ENCODE data around the gene NR1H4.
"Not testable (repeated sequence)": the region's sequence is repeated elsewhere in the genome, so short reads cannot be mapped to it uniquely, and the experiment has no call there.

NR1H4 gene

DNA sequence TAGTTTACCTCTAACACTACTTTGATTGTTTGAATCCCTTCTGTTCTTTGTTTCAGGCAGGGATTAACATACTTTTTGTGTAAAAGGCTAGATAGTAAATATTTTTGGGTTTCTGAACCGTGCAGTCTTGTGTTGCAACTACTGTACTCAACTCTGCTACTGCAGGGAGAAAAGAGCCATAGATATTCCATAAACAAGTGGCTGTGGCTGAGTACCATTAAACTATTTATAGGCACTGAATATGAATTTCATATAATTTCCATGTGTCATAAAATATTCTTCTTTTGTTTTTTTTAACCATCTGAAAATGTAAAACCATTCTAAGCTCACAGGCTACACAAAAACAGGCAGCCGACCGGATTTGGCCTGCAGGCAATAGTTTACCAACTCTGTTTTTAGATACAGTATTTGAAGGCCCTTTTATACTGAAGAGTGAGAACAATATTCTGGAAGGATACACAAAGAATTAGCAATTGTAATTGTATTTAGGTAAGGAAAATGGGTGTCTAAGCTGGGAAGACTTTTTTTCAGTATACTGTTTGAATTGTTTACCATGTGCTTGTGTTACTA lies 15.7 kb downstream of the NR1H4 start:
- Mint-ChIP-seq H3K36me3 (no peaks in the 10 kb centered on the region), H3K9me3 (ENCODE audit: low read depth) (no peaks in the 10 kb centered on the region), H3K4me3 (no peak overlapping the region), H3K27me3 (peaks cover 3% of the 10 kb centered on the region), H3K4me1 (ENCODE audit: low read depth) (no peaks in the 10 kb centered on the region), H3K27ac (no peak overlapping the region)

DNA sequence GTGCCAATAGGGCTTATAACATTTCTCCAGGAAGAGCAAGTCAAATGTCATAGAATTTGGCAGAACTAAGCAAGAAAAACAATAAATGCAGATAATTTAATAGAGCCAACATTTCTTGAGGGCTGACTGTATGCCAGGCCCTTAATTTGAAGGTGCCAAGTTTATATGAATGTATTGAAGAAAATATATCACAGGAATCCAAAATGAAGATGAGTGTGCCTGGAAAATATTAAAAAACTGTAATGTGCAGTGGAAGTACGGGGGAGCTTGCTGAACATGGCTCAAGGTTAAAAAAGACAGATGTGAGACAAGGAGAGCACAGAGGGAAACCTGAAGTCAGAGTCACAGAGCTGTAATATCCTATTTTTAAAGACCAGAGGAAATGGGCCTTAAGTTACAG lies 16.4 kb downstream of the NR1H4 start:
- Mint-ChIP-seq H3K27me3 (peaks cover 3% of the 10 kb centered on the region), H3K36me3 (no peaks in the 10 kb centered on the region), H3K9me3 (ENCODE audit: low read depth) (no peaks in the 10 kb centered on the region), H3K4me3 (no peak overlapping the region), H3K27ac (no peak overlapping the region), H3K4me1 (ENCODE audit: low read depth) (no peaks in the 10 kb centered on the region)

DNA sequence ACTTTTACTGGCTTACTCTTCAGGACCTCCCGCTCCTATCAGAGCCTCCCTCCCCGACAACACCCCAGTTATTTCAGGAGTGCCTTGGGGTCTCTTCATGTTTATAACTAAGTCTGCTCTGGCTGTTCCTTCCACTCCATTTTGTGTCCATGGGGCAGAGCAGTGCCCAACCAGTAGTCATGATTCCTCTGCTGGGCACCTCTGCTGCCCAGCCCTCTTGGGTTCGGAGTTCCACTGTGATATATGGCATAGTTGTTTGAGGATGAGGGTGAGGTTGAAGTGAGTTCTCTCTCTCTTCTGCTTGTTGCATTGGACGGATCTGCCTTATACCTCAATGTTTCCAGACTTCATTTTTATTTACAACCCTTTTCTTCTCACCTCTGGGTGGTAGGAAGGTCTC lies 17.4 kb downstream of the NR1H4 start:
- Mint-ChIP-seq H3K36me3 (no peaks in the 10 kb centered on the region), H3K27me3 (peaks cover 3% of the 10 kb centered on the region), H3K4me1 (ENCODE audit: low read depth) (no peaks in the 10 kb centered on the region), H3K4me3 (no peak overlapping the region), H3K9me3 (ENCODE audit: low read depth) (no peaks in the 10 kb centered on the region), H3K27ac (no peak overlapping the region)

DNA sequence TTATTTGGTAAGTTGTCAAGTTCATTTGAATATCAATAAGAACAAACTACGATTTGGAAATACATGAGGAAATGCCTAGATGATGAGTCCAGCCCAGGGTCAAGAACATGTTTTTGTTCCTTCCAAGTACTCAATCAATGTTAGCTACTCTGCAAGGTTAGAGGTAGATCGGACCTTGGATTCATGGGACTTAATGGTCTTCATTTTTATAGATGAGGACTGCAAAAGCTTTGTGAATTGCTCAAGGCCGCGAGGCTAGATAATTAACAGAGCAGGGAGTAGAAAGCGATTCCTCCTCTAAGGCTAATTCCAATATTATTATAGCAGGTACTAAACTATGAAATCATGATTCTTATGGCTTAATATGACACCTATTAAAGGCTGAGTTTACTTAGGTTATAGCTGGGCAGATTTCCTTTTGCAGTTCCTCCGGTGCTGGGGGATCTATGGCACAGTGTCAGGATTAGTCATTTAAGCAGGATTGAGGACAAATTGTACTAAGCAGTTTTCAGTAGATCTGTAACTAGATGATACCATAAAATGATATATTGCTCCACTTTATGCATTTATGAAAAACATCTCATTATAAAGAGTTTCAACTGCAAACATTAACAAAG lies 19.8 kb downstream of the NR1H4 start:
- no peak overlapping the region for H3K27ac Mint-ChIP-seq
- H3K4me1 Mint-ChIP-seq (ENCODE audit: low read depth), result no peaks in the 10 kb centered on the region
- no peaks in the 10 kb centered on the region for H3K9me3 Mint-ChIP-seq (ENCODE audit: low read depth)
- peaks cover 5% of the 10 kb centered on the region for H3K27me3 Mint-ChIP-seq
- no peak overlapping the region for H3K4me3 Mint-ChIP-seq
- no peaks in the 10 kb centered on the region for H3K36me3 Mint-ChIP-seq

DNA sequence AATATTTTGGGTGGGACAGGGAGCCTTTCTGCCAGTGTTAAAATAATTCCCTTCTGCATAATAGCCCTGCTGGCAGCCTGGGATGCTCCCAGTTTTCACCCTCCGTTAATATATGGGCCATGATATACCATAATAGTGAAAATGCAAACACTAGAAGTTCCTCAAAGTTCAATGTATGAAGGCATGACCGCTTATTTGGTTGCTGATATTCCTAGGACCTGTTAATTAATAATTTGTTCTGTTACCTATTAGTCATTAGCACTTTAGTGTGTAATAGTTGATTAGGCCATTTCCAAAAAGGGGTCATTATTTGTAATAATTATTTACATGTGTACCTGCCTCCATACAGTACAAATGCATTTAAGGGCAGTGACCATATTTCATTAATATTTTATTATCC lies 20.4 kb downstream of the NR1H4 start:
- no peak overlapping the region for H3K27ac Mint-ChIP-seq
- H3K36me3 Mint-ChIP-seq, result no peaks in the 10 kb centered on the region
- no peaks in the 10 kb centered on the region for H3K4me1 Mint-ChIP-seq (ENCODE audit: low read depth)
- no peak overlapping the region for H3K4me3 Mint-ChIP-seq
- H3K27me3 Mint-ChIP-seq, result peaks cover 5% of the 10 kb centered on the region
- H3K9me3 Mint-ChIP-seq (ENCODE audit: low read depth), result no peaks in the 10 kb centered on the region

DNA sequence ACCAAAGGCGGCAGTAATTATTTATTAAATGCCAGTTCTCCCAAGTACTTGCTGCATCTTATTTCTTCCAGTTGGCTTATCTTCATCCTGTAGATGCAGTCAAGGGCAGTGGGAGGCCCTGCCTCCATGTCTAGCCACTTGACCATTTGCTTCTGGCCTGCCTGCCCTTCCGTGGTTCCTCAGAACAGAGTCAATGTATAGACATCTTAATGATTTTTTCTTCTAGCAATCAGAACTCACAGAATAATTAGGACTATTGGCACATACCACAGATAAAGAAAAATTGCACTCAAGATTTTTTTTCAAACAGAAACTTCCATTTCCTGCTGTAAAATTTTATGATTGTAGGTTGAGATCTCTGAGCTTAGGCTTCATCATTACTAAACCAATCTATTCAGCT lies 20.9 kb downstream of the NR1H4 start:
- no peak overlapping the region for H3K4me3 Mint-ChIP-seq
- no peaks in the 10 kb centered on the region for H3K9me3 Mint-ChIP-seq (ENCODE audit: low read depth)
- no peak overlapping the region for H3K27ac Mint-ChIP-seq
- peaks cover 5% of the 10 kb centered on the region for H3K27me3 Mint-ChIP-seq
- H3K4me1 Mint-ChIP-seq (ENCODE audit: low read depth), result no peaks in the 10 kb centered on the region
- H3K36me3 Mint-ChIP-seq, result no peaks in the 10 kb centered on the region

DNA sequence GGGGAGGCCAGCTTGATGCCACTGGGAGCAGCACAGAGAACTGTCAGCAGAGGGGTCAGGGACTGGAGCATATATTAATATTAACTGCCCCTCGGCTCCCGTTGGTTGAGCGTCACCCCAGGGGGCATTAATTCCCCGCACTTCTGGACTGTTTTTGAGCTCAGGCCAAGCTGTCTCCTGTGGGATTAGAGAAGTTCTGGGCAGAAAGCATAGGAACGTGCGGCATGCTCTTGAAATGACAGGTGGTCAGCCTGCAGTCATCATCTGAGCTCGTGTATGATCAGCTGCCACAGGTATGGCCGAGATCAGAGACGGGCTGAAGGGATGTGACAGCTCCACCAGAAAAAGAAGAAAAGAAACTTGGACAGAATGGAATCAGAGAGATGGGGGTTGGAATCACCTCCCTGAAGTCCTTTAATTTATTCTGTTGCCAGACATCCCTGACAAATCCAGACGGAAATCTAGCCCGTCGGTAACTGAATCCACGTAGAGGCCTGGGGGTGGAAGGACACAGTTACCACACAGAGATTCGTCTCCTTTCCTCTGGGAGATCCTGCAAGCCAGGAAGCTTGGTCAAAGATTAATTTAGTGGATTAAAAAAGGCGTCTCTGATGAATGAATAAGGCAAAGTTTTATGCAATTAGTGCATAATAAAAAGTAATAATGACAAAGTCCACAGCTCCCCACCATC lies 23.6 kb downstream of the NR1H4 start:
- Mint-ChIP-seq H3K36me3 (no peaks in the 10 kb centered on the region), H3K4me1 (ENCODE audit: low read depth) (no peaks in the 10 kb centered on the region), H3K4me3 (no peak overlapping the region), H3K9me3 (ENCODE audit: low read depth) (peaks cover under 1% of the 10 kb centered on the region), H3K27me3 (peaks cover 2% of the 10 kb centered on the region), H3K27ac (no peak overlapping the region)

DNA sequence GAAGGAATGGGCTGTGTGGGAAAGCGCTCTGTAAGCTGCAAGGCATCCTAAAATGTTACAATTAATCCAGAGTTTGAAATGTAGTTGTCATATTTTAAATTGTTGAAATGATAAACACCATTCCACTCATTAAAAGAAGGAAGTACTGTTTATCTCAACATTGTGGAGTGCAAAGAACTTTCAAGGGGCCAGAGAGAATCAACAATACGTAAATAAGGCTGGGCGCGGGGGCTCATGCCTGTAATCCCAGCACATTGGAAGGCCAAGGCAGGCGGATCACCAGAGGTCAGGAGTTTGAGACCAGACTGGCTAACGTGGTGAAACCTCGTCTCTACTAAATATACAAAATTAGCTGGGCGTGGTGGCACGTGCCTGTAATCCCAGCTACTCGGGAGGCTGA lies 24.5 kb downstream of the NR1H4 start:
- no peaks in the 10 kb centered on the region for H3K36me3 Mint-ChIP-seq
- H3K4me1 Mint-ChIP-seq (ENCODE audit: low read depth), result no peaks in the 10 kb centered on the region
- H3K27me3 Mint-ChIP-seq, result peaks cover 4% of the 10 kb centered on the region
- H3K4me3 Mint-ChIP-seq, result no peak overlapping the region
- H3K9me3 Mint-ChIP-seq (ENCODE audit: low read depth), result peaks cover 3% of the 10 kb centered on the region
- no peak overlapping the region for H3K27ac Mint-ChIP-seq

DNA sequence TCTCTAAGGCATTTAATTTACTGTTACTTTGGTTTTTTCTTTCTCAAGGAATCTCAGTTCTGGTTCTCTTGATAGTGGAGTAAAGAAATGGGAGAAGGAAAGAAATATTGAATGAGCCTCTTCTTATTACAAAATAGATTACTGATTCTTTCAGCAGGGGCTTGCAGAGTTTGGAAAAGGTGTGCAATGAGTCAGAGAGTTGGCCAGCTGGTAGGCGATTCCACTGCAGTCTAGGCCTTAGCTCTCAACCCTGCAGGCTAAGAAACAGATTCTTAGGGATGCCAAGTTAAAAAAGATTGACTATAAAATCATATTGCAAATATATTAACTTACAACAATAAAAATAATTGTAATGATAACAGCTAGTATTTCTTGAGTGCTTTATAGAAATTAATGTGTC lies 25.8 kb downstream of the NR1H4 start:
- H3K4me1 Mint-ChIP-seq (ENCODE audit: low read depth), result no peaks in the 10 kb centered on the region
- H3K9me3 Mint-ChIP-seq (ENCODE audit: low read depth), result peaks cover 3% of the 10 kb centered on the region
- H3K36me3 Mint-ChIP-seq, result no peaks in the 10 kb centered on the region
- no peak overlapping the region for H3K4me3 Mint-ChIP-seq
- H3K27me3 Mint-ChIP-seq, result peaks cover 7% of the 10 kb centered on the region
- H3K27ac Mint-ChIP-seq, result no peak overlapping the region

DNA sequence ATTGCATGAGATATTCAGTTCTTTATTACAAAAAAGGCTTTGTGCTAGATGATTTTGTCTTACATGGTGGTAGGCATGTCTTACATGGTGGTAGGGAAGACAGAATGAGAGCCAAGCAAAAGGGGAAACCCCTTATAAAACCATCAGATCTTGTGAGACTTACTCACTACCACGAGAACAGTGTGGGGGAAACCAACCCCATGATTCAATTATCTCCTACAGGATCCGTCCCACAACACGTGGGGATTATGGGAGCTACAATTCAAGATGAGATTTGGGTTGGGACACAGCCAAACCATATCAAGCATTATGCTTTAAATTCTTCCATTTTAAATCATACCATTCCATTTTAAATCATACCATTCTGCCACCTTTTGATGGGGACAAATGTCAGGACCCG lies 29.1 kb downstream of the NR1H4 start:
- H3K27ac Mint-ChIP-seq, H3K27me3 Mint-ChIP-seq, H3K4me3 Mint-ChIP-seq: not testable (repeated sequence)

DNA sequence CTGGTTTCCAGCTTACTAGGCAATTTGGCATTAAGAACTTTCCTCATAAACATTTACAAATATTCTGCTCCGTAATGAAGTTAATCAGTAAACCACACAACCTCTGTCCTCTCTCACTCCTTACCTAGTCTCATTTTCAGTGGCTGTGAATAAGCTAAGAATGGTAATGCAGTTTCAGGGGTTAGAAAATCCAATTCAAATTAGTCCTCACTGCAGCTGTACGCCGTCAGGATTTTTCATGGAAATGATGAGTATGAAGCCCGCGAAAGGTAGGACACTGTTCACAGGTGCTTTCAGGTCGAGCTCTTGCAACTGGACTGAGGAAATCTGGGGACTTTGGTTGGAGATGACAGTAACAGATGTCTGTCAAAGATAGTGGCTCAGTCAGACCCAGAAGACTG lies 29.6 kb downstream of the NR1H4 start:
- no peak overlapping the region for H3K4me3 Mint-ChIP-seq
- H3K36me3 Mint-ChIP-seq, result no peaks in the 10 kb centered on the region
- H3K27ac Mint-ChIP-seq, result no peak overlapping the region
- H3K4me1 Mint-ChIP-seq (ENCODE audit: low read depth), result no peaks in the 10 kb centered on the region
- H3K9me3 Mint-ChIP-seq (ENCODE audit: low read depth), result peaks cover 3% of the 10 kb centered on the region
- peaks cover 6% of the 10 kb centered on the region for H3K27me3 Mint-ChIP-seq

More for the DNA sequence above, 29.1 kb downstream of the NR1H4 start:
- not testable (repeated sequence) for H3K9me3 Mint-ChIP-seq (ENCODE audit: low read depth); H3K36me3 Mint-ChIP-seq; H3K4me1 Mint-ChIP-seq (ENCODE audit: low read depth)

DNA sequence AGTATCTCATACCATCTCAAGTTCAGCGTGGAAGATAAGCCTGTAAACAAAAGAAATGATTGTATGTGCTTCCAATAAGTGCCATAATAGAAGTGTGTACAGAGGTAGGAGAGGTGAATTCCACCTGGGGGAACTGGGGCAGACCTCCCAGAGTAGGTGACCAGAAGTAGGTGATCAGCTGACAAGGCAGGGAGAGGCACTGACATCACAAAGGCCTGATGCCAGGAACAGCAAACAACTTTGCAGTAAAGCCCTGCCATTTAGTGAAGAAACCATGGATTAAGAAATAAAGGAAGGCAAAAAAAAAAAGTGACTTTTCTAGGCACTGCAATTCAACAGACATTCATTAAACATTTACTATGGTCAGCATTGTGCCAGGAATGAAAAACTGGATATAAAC lies 31.1 kb downstream of the NR1H4 start:
- no peaks in the 10 kb centered on the region for H3K36me3 Mint-ChIP-seq
- H3K4me3 Mint-ChIP-seq, result no peak overlapping the region
- no peaks in the 10 kb centered on the region for H3K4me1 Mint-ChIP-seq (ENCODE audit: low read depth)
- no peak overlapping the region for H3K27ac Mint-ChIP-seq
- peaks cover 6% of the 10 kb centered on the region for H3K27me3 Mint-ChIP-seq
- H3K9me3 Mint-ChIP-seq (ENCODE audit: low read depth), result peaks cover 3% of the 10 kb centered on the region

DNA sequence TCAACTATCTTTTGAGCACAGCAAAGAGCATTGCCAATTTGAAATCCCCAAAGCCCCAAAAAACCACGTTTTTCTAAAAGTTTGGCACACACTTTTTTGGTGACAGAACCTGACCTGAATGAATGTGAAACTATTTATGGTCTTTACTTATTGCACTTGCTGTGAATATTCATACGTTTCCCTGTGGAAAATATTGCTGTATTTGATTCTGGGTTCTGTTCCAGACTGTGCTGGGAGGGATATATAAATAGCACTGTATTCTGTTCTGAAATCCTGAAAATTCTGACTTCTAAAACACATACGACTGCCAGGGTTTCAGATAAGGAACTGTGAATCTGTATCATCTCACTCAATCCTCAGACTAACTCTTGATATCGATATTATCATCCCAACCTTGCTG lies 35.1 kb downstream of the NR1H4 start:
- Mint-ChIP-seq H3K4me1 (ENCODE audit: low read depth) (no peaks in the 10 kb centered on the region), H3K36me3 (no peaks in the 10 kb centered on the region), H3K27me3 (peaks cover 1% of the 10 kb centered on the region), H3K9me3 (ENCODE audit: low read depth) (no peaks in the 10 kb centered on the region), H3K4me3 (no peak overlapping the region), H3K27ac (no peak overlapping the region)

DNA sequence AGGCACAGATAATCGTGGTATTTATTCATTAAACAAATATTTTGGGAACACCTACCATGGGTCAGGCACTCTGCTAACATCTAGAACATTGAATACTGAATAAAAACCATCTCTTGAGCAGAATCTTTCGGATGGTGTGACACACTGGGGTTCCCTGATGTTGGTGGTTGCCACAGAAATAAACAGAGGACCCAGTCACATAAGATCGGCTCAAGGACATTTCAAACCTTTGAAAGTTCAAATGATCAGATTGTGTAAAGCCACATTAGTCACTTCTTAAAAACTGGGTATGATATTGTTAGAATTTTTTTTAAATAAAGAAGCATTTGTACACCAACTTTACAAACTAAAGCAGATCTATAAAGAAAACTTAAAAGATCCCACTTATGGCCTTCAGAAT lies 39.0 kb downstream of the NR1H4 start:
- Mint-ChIP-seq H3K4me3 (no peak overlapping the region), H3K9me3 (ENCODE audit: low read depth) (no peaks in the 10 kb centered on the region), H3K27me3 (no peaks in the 10 kb centered on the region), H3K27ac (no peak overlapping the region), H3K4me1 (ENCODE audit: low read depth) (no peaks in the 10 kb centered on the region), H3K36me3 (no peaks in the 10 kb centered on the region)

DNA sequence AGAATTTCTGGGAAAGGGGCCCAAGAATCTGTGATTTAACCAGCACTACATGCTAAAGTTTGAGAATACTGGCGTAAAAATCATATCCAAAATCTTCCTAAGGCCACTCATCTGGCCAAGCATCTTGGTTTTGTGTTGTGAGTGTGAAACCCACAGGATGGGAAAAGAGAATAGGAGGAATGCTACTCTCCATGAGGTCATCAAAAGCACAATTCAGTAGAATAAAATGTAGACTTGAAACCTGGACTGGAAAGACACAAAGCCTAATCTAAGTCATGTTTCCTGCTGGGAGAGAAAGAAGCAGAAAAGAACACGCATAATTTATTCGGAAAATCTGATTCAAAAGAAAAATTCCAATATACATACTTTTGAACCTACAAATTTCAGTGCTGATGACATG lies 42.3 kb downstream of the NR1H4 start:
- H3K4me1 Mint-ChIP-seq (ENCODE audit: low read depth), result no peaks in the 10 kb centered on the region
- H3K4me3 Mint-ChIP-seq, result no peak overlapping the region
- H3K27me3 Mint-ChIP-seq, result peaks cover 6% of the 10 kb centered on the region
- H3K9me3 Mint-ChIP-seq (ENCODE audit: low read depth), result no peaks in the 10 kb centered on the region
- H3K27ac Mint-ChIP-seq, result no peak overlapping the region
- H3K36me3 Mint-ChIP-seq, result no peaks in the 10 kb centered on the region

DNA sequence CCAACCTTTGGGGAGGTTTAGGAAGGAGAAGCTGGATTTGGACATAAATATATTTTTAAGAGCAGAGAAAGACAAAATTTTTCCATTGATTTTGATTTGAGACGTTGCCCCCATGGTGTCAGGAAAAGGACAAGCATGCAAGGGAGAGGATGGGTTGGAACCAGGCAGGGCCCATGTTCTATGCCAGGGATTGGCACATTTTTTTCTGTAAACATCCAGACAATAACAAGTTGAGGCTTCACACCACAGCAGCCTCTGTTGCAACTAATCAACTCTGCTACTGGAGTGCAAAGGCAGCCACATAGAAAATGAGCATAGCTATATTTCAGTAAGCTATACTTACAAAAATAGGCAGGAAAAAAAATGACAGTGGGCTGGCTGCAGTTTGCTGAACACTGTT lies 44.7 kb downstream of the NR1H4 start:
- Mint-ChIP-seq H3K4me1 (ENCODE audit: low read depth) (no peaks in the 10 kb centered on the region), H3K27me3 (peaks cover 10% of the 10 kb centered on the region), H3K36me3 (no peaks in the 10 kb centered on the region), H3K4me3 (no peak overlapping the region), H3K27ac (no peak overlapping the region), H3K9me3 (ENCODE audit: low read depth) (no peaks in the 10 kb centered on the region)
